ENCODE results near the gene DENND5A. TPM values are rescaled to one million over a fixed set of nuclear protein-coding genes. Genes with fewer than 3 reads are reported as not detected.

The DENND5A gene
- total RNA-seq, 3 donors from 2014 or later: 63.5 to 124 (median 118) TPM

- intact Hi-C loops (cut with DNase I; ENCODE audit: low total_unique reads): no loop called here
- Histone ChIP-seq H3K4me1 (peaks cover 0 to 4% of the 10 kb centered on the region in 2 donors), H3K27me3 (no peaks in the 10 kb centered on the region), H3K9me3 (no peaks in the 10 kb centered on the region), H3K27ac (peak within 1 kb of the TSS; percentile 40 to 83), H3K36me3 (no peaks in the 10 kb centered on the region), H3K4me3 (peak within 1 kb of the TSS; percentile 47 to 90 (median 64))
- DNase-seq (ENCODE audit: low spot score in 2 of 2): no peak
- TF ChIP-seq POLR2A (IDR thresholded peaks at IDR 0.05) (no peak), POLR2AphosphoS5 (IDR thresholded peaks at IDR 0.05) (no peak)
- TF ChIP-seq, protein P1, sequence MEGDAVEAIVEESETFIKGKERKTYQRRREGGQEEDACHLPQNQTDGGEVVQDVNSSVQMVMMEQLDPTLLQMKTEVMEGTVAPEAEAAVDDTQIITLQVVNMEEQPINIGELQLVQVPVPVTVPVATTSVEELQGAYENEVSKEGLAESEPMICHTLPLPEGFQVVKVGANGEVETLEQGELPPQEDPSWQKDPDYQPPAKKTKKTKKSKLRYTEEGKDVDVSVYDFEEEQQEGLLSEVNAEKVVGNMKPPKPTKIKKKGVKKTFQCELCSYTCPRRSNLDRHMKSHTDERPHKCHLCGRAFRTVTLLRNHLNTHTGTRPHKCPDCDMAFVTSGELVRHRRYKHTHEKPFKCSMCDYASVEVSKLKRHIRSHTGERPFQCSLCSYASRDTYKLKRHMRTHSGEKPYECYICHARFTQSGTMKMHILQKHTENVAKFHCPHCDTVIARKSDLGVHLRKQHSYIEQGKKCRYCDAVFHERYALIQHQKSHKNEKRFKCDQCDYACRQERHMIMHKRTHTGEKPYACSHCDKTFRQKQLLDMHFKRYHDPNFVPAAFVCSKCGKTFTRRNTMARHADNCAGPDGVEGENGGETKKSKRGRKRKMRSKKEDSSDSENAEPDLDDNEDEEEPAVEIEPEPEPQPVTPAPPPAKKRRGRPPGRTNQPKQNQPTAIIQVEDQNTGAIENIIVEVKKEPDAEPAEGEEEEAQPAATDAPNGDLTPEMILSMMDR (IDR thresholded peaks at IDR 0.05): no peak
Observed at GRCh38 chr11:9091044-9091922, 173.9 kb downstream of the DENND5A start, which contains the start of gene SCUBE2. Gene SCUBE2 (minus strand): TSS chr11:9091599. CDS start chr11:9091528, 71 bp downstream.

DNA sequence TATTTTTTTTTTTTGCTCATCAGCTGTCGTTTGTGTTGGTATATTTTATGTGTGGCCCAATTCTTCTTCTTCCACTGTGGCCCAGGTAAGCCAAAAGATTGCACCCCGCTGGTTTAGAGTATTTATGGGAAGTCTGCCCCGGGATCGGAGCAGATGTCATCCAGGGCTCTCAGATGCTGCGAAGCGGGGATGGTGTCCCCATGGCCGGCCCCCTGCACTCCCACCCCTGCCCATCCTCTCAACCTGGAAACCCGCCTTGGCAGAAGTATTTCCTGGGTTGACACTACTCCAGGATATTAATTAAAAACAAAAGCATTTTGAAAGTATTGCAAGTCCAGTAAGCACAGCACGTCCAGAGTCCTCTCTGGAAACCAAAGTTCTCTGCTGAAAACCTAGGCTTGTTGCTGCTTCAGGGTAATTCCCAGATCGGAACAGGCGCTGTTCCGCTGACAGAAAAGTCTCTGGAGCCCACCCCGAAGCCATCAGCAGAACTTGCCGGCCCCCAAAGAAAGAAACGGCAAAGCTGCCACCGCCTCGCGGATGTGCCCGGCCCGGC, 174.6 kb downstream of the DENND5A start:
- no peak for DNase-seq (ENCODE audit: low spot score in 2 of 2)
- intact Hi-C loops (cut with DNase I; ENCODE audit: low total_unique reads): no loop called here
- Histone ChIP-seq H3K4me3 (peak overlapping the region; percentile 47 to 90 (median 64)), H3K27ac (peak overlapping the region; percentile 40 to 83), H3K9me3 (no peaks in the 10 kb centered on the region), H3K4me1 (peaks cover 0 to 4% of the 10 kb centered on the region in 2 donors), H3K27me3 (no peaks in the 10 kb centered on the region), H3K36me3 (no peaks in the 10 kb centered on the region)
- TF ChIP-seq, protein P1 (IDR thresholded peaks at IDR 0.05): no peak
- TF ChIP-seq POLR2AphosphoS5 (IDR thresholded peaks at IDR 0.05): no peak
- TF ChIP-seq POLR2A (IDR thresholded peaks at IDR 0.05): no peak

DNA sequence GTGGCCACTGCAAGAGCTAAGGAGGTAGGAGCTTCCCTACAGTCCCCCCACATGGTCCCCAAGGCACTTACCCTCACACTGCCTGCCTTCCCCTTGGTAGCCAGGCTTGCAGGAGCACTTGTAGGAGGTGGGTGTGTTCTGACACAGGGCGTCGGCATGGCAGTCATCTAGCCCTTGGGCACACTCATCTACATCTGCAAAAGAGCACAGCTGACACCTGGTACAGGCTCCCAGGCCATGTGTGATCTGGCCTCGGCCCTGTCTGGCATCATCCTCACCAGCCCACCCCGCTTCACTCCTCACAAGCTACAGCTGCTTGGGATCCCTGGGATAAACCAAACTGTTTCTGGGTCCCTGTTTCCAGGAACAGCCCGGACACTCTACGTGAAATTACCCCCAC, 175.5 kb downstream of the DENND5A start:
- intact Hi-C loops (cut with DNase I; ENCODE audit: low total_unique reads): no loop called here
- Histone ChIP-seq H3K27ac (peak overlapping the region in 1 of 2 donors; percentile 76), H3K36me3 (no peaks in the 10 kb centered on the region), H3K9me3 (no peaks in the 10 kb centered on the region), H3K27me3 (no peaks in the 10 kb centered on the region), H3K4me1 (peaks cover 0 to 4% of the 10 kb centered on the region in 2 donors), H3K4me3 (peak overlapping the region in 2 of 3 donors; percentile 6 to 28)
- no peak for DNase-seq (ENCODE audit: low spot score in 2 of 2)
- TF ChIP-seq POLR2A (IDR thresholded peaks at IDR 0.05): no peak
- TF ChIP-seq, protein P1 (IDR thresholded peaks at IDR 0.05): no peak
- TF ChIP-seq POLR2AphosphoS5 (IDR thresholded peaks at IDR 0.05): no peak

DNA sequence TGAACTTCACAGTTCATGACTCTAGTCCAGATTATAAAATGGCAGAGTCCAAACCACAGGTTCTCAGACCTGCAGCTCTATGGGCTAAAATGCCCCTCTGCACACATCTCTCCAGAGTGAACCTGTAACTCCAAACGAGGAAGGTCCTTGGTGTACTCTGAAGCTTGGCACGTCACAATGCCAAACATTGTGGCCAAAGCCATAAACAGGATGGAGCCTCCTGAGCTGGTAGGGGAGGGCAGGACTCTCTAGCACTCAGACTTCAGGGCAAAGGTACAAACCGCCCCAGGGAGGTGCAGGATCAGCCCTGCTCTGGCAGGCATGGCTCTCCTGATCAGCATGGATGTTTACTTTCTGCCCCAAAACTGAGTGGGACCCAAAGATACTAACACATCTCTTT, 176.1 kb downstream of the DENND5A start:
- Histone ChIP-seq H3K4me1 (peaks cover 0 to 4% of the 10 kb centered on the region in 2 donors), H3K9me3 (no peaks in the 10 kb centered on the region), H3K27ac (peak overlapping the region; percentile 17 to 76), H3K27me3 (no peaks in the 10 kb centered on the region), H3K4me3 (peak overlapping the region in 1 of 3 donors; percentile 28), H3K36me3 (no peaks in the 10 kb centered on the region)
- DNase-seq (ENCODE audit: low spot score in 2 of 2): no peak
- intact Hi-C loops (cut with DNase I; ENCODE audit: low total_unique reads): no loop called here
- TF ChIP-seq, protein P1 (IDR thresholded peaks at IDR 0.05): no peak
- no peak for TF ChIP-seq POLR2A (IDR thresholded peaks at IDR 0.05)
- no peak for TF ChIP-seq POLR2AphosphoS5 (IDR thresholded peaks at IDR 0.05)

Other genes starting within 250 kb of the DENND5A start
- gene SCUBE2, start 173.8 kb downstream of the DENND5A start, total RNA-seq: 100 to 1,000 TPM in 1 of 3 donors, 10 to 100 TPM in 2; 35.7 to 139 (median 78.7) TPM
- 10 to 100 TPM; 19.2 to 42.3 (median 38.0) TPM for gene TMEM41B, start 49.2 kb upstream of the DENND5A start, total RNA-seq
- gene IPO7, start 119.3 kb upstream of the DENND5A start, total RNA-seq: 100 to 1,000 TPM in 2 of 3 donors, 10 to 100 TPM in 1; 61.8 to 123 (median 109) TPM
- gene ZNF143, start 195.7 kb upstream of the DENND5A start, total RNA-seq: 10 to 100 TPM; 21.1 to 41.3 (median 39.2) TPM